H1 (cell line): ENCODE measurements around the gene XPO6.

Experiments
- BCL11A ChIP-seq, 2 experiments: IDR thresholded peaks; one replicate each; pipeline ENCODE4 v1.6.1; 2011; ENCODE audit warnings: low read depth in 2 of 2, low read length in 2 of 2, mild to moderate bottlenecking in 2 of 2
- CTCF ChIP-seq, 3 experiments: IDR thresholded peaks; 1 replicate in 2 of 3; 2 replicates in 1 of 3; pipeline versions ENCODE4 v1.5.1 to v1.6.1; 2011; ENCODE audit warnings: low read length in 3 of 3, mild to moderate bottlenecking in 3 of 3, inconsistent platforms in 2 of 3, low read depth in 1 of 3, moderate library complexity in 1 of 3; ENCODE audit not compliant: insufficient read depth in 1 of 3; ENCODE audit errors: control extremely low read depth in 1 of 3
- EP300 ChIP-seq, 2 experiments: IDR thresholded peaks; 1 replicate in 1 of 2; 2 replicates in 1 of 2; pipeline ENCODE4 v1.6.1; 2011 to 2012; ENCODE audit warnings: low read depth in 2 of 2, low read length in 2 of 2, mild to moderate bottlenecking in 2 of 2, borderline replicate concordance in 1 of 2, inconsistent platforms in 1 of 2, moderate library complexity in 1 of 2
- EZH2 ChIP-seq: fragments of 200-600 bp; sonication (generic); IDR thresholded peaks from 2 replicates; pipeline ENCODE4 v1.7.1; 2012; ENCODE audit warnings: low read depth, mild to moderate bottlenecking, moderate library complexity, low read length, inconsistent platforms; ENCODE audit not compliant: severe bottlenecking
- GTF2F1 ChIP-seq: IDR thresholded peaks from 2 replicates; pipeline ENCODE4 v1.6.1; 2012; ENCODE audit warnings: low read depth, low read length, improper control_type of control experiment, borderline replicate concordance
- HDAC6 ChIP-seq: IDR thresholded peaks from one replicate; pipeline ENCODE4 v1.7.1; 2012; ENCODE audit warnings: low read depth, mild to moderate bottlenecking, inconsistent platforms, low read length, moderate library complexity
- POLR2AphosphoS5 ChIP-seq: IDR thresholded peaks from 2 replicates; pipeline ENCODE4 v1.6.1; 2011; ENCODE audit warnings: low read depth, low read length
- RFX5 ChIP-seq: IDR thresholded peaks from 2 replicates; pipeline ENCODE4 v1.6.1; 2011; ENCODE audit warnings: low read depth, low read length, improper control_type of control experiment, borderline replicate concordance
- RNF2 ChIP-seq: fragments of 200-900, 300-1000 bp; sonication (generic); IDR thresholded peaks from 2 replicates; pipeline ENCODE4 v1.7.1; 2016; ENCODE audit warnings: borderline replicate concordance, low read depth, mild to moderate bottlenecking, antibody characterized with exemption, low read length; ENCODE audit not compliant: poor library complexity, severe bottlenecking; ENCODE audit errors: missing control alignments
- SUZ12 ChIP-seq: fragments of 200-600 bp; sonication (generic); IDR thresholded peaks from 2 replicates; pipeline ENCODE4 v1.6.1; 2012; ENCODE audit warnings: mild to moderate bottlenecking, inconsistent platforms, low read length, moderate library complexity, mixed read lengths
- TAF1 ChIP-seq: IDR thresholded peaks from 2 replicates; pipeline ENCODE4 v1.6.1; 2011; ENCODE audit warnings: mild to moderate bottlenecking, low read depth, low read length
- TEAD4 ChIP-seq: IDR thresholded peaks from 2 replicates; pipeline ENCODE4 v1.6.1; 2012; ENCODE audit warnings: low read depth, low read length, inconsistent platforms, mixed read lengths
- YY1 ChIP-seq: IDR thresholded peaks from 2 replicates; pipeline ENCODE4 v1.6.1; 2011; ENCODE audit warnings: low read depth, mild to moderate bottlenecking, low read length

- no peak for TF ChIP-seq BCL11A (IDR thresholded peaks at IDR 0.05; ENCODE audit: low read depth in 2 of 2, low read length in 2 of 2)
- no peak for TF ChIP-seq CTCF (IDR thresholded peaks at IDR 0.05; ENCODE audit: control extremely low read depth in 1 of 3, insufficient read depth in 1 of 3, low read depth in 1 of 3, low read length in 3 of 3)
- no peak for TF ChIP-seq YY1
- TF ChIP-seq TEAD4: no peak
- no peak for TF ChIP-seq EZH2
- no peak for TF ChIP-seq RFX5
- no peak for TF ChIP-seq RNF2
- TF ChIP-seq TAF1: no peak
- no peak for TF ChIP-seq EP300 (IDR thresholded peaks at IDR 0.05; ENCODE audit: borderline replicate concordance in 1 of 2, low read depth in 2 of 2, low read length in 2 of 2)
- TF ChIP-seq SUZ12: no peak
- no peak for TF ChIP-seq POLR2AphosphoS5
- TF ChIP-seq HDAC6: no peak
- no peak for TF ChIP-seq GTF2F1
Observed at GRCh38 chr16:28162326-28162877, 49.4 kb downstream of the XPO6 start.
